Medulla oblongata (tissue), 1 donor: Measurements from ENCODE around the gene PDAP1.
A peak's percentile ranks its signal among the peaks of the same experiment; 100 is the strongest.
"Not testable (repeated sequence)": the region's sequence is repeated elsewhere in the genome, so short reads cannot be mapped to it uniquely, and the experiment has no call there.

Experiments used
- DNase-seq: peaks from one replicate; pipeline ENCODE4 v3.0.0-alpha.2; 2015; ENCODE audit errors: extremely low spot score

Gene PDAP1

GRCh38 chr7:99379043-99379577 is 29.3 kb downstream of the PDAP1 start:
- DNase-seq = peak; percentile 73

- DNase-seq = peak; percentile 72
Measured at GRCh38 chr7:99375070-99375807, 33.2 kb downstream of the PDAP1 start.

GRCh38 chr7:99374111-99375064 is 34.0 kb downstream of the PDAP1 start, which contains the start of gene ARPC1B:
TSS of gene ARPC1B (plus strand) at chr7:99374730. CDS start at chr7:99385715, 10,985 bp downstream.
- peak; percentile 30 for DNase-seq

- DNase-seq = no peak
Measured at GRCh38 chr7:99373091-99374066, 35.0 kb downstream of the PDAP1 start.

GRCh38 chr7:99372275-99373090 is 35.9 kb downstream of the PDAP1 start:
- no peak for DNase-seq

- DNase-seq = no peak
Measured at GRCh38 chr7:99371376-99371920, 36.9 kb downstream of the PDAP1 start.

- DNase-seq = no peak
Measured at GRCh38 chr7:99369767-99370391, 38.5 kb downstream of the PDAP1 start.

- no peak for DNase-seq
Measured at GRCh38 chr7:99368750-99369389, 39.5 kb downstream of the PDAP1 start.

- no peak for DNase-seq
Measured at GRCh38 chr7:99366646-99367045, 41.8 kb downstream of the PDAP1 start.

- no peak for DNase-seq
Measured at GRCh38 chr7:99365318-99366141, 42.9 kb downstream of the PDAP1 start.

GRCh38 chr7:99363286-99363685 is 45.1 kb downstream of the PDAP1 start:
- DNase-seq = no peak

- DNase-seq = no peak
Measured at GRCh38 chr7:99362801-99363200, 45.6 kb downstream of the PDAP1 start.

GRCh38 chr7:99359465-99360154 is 48.8 kb downstream of the PDAP1 start:
- DNase-seq = no peak

GRCh38 chr7:99358521-99358920 is 49.9 kb downstream of the PDAP1 start:
- not testable (repeated sequence) for DNase-seq

GRCh38 chr7:99357701-99358490 is 50.5 kb downstream of the PDAP1 start:
- peak; percentile 76 for DNase-seq

- no peak for DNase-seq
Measured at GRCh38 chr7:99355098-99355497, 53.3 kb downstream of the PDAP1 start.

- DNase-seq = no peak
Measured at GRCh38 chr7:99352247-99352646, 56.1 kb downstream of the PDAP1 start.
